Stimulated activated CD4-positive, alpha-beta T cell treated with anti-CD3 and anti-CD28 coated beads, Interleukin-1b, Interleukin-23, amount 100 ng/mL, for 4 hours (primary cell): Measurements from ENCODE around the gene ZNF600.
"Not testable (repeated sequence)": the region's sequence is repeated elsewhere in the genome, so short reads cannot be mapped to it uniquely, and the experiment has no call there.

Source experiments
- DNase-seq, 2 donors: peaks; one replicate each; pipeline ENCODE4 v3.0.0-alpha.2; 2020; ENCODE audit warnings: low read depth in 2 of 2

The ZNF600 gene

GRCh38 chr19:52741951-52742485, 44.6 kb downstream of the ZNF600 start:
- DNase-seq = no peak

GRCh38 chr19:52741371-52741770, 45.2 kb downstream of the ZNF600 start:
- not testable (repeated sequence) for DNase-seq

- no peak for DNase-seq
These were observed 47.0 kb downstream of the ZNF600 start for GRCh38 chr19:52739576-52739975.

DNA sequence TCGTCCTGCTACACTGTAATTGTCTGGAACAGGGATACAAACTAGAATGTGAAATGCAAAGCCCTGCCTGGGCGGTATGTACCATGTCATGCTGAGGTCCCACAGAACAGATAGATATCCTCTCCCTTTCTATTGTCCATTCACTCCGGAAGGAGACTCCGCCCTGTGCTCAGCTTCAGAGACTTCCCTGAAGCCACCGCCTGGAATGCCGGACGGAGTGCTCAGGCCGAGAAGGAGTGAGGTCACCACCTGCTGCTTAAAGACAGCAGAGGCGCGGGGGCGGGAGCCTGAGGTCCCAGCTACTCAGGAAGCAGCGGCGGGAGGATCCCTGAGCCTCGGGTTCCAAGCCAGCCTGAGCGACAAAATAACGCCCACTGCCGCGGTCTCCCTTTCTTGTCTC, 50.9 kb downstream of the ZNF600 start:
- no peak for DNase-seq

DNA sequence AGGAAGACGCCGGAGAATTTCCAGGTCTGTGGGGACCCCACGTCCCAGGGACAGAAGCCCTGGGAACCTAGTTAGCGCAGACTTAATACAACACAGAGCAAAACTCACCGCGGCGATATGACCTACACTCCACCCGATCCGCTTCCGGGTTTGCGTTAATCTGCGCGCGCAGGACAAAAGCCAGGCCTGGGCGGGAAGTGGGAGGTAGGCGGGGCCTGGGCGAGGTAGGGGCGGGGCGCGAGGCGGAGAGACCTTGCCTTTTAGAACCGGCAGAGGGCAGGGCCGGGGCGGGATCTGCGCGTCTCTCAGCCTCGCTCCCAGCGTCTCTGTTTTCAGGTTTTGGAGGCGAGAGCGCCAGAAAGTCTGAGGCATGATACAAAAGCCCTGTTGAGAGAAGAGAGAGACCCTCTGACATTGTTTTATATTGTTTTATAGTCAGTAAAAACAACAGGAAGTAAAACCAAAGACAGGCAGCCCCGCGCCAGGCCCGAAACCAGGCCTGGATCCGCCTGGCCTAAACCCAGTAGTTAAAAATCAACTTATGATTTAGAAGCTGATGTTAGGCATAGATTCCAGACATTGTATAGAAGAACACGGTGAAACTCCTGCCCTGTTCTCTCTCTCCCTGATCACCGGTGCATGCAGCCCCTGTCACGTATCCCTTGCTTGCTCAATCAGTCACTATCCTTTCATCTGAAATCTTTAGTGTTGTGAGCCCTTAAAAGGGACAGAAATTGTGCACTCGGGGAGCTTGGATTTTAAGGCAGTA, 51.5 kb downstream of the ZNF600 start, which contains the start of gene ZNF611:
TSS of gene ZNF611 (minus strand) at position 152 of the 769 bp plus-strand sequence. CDS start 19,150 bp downstream, outside the sequence.
- DNase-seq = peak; percentile 99 to 100

DNA sequence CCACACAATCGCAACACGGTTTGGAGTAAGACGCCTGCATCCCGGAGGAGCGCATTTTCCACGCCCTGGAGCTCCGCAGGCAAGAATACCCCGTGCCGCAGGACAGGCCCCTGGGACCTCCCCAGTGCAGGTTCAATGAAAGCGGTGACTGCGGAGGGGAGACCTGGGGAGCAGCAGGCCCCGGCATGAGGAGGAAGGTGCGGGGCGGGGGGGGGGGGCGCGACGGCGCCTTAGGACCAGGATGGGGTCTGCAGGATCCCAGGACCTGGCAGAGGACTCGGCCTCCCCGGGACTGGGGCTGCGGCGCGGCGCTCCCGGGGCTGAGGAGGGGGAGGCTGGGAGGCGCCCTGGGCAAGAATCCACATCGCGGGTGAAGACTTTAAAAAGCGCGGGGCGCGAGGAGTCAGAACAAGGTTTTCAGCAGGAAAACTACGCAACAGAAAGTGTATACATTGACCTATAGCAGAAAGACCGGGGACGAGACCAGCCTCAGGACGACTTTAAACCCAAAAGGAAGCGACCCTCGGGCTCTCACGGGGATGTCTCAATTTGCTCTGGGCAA, 52.2 kb downstream of the ZNF600 start:
- no peak for DNase-seq

- not testable (repeated sequence) for DNase-seq
These were observed 60.5 kb downstream of the ZNF600 start for GRCh38 chr19:52726051-52726450.

- DNase-seq = no peak
These were observed 61.0 kb downstream of the ZNF600 start for GRCh38 chr19:52725528-52725961.

DNA sequence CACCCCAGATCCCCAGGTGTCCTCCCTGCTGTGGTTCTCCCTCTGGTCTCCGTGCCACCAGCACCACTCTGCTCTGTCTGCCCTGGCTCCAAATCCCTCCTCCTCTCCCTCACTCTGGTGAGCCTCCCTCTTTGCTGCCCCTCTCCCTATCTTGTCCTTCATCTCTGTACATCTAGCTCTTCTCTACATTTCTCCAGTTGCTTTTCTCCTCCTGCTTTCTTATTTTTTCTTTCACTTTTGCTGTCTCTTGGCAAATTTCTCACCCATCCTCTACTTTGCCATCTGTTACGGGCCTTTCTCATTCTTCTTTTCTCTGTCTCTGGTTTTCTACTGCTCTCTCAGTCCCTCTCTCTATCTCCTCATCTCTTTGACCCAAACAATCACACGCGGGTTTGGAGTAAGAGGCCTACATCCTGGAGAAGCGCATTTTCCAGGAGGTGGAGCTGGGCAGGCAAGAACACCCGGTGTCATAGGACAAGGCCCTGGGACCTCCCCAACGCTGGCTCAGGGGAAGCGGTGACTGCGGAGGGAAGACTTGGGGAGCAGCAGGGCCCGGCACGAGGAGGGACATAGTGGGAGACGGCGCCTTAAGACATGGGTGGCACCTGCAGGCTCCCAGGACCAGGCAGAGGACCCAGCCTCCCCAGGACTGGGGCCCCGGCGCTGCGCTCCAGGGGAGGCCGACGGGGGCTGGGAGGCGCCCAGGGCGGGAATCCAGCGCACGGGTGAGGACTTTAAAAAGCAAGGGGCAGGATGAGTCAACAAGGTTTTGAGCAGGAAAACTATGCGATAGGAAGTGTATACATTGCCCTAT, 61.7 kb downstream of the ZNF600 start:
- DNase-seq = no peak

DNA sequence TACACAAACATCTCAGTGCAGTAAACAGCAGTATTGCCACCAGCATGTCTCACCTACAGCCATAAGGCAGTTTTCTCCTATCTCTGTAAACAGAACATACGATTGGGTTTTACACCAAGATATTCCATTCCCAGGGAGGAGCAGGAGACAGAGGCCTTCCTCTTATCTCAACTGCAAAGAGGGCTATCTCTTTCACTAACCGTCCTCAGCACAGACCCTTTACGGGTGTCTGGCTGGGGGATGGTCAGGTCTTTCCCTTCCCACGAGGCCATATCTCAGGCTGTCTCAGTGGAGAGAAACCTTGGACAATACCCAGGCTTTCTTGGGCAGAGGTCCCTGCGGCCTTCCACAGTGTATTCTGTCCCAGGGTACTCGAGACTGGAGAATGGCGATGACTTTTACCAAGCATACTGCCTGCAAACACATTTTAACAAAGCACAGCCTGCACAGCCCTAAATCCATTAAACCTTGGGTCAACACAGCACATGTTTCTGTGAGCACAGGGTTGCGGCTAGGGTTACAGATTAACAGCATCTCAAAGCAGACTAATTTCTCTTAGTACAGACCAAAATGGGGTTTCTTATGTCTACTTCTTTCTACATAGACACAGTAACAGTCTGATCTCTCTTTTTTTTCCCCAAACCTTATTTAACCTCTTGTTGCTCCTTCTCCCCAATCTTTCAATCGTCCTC, 62.5 kb downstream of the ZNF600 start:
- not testable (repeated sequence) for DNase-seq

- DNase-seq = no peak
These were observed 64.3 kb downstream of the ZNF600 start for GRCh38 chr19:52722062-52723003.

DNA sequence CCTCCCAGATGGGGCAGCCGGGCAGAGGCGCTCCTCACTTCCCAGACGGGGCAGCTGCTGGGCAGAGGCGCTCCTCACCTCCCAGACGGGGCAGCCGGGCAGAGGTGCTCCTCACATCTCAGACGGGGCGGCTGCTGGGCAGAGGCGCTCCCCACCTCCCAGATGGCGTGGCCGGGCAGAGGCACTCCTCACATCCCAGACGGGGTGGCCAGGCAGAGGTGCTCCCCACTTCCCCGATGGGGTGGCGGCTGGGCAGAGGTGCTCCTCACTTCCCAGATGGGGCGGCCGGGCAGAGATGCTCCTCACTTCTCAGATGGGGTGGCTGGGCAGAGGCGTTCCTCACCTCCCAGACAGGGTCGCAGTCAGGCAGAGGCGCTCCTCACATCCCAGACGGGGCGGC, 66.0 kb downstream of the ZNF600 start:
- DNase-seq = not testable (repeated sequence)

DNA sequence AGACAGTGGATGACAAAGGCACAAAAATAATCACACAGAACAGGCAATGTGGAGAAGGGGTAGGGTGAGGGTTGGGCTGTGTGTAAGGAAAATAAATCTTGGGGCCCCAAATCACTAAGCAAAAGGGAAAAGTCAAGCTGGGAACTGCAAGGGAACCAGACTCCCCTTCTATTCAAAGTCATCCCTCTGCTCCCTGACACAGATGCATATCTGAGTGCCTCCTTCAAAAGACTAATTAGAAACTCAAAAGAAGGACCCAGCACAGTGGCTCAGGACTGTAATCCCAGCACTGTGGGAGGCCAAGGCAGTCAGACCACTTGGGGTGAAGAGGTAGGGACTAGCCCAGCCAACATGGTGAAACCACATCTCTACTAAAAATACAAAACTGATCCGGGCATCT, 70.1 kb downstream of the ZNF600 start:
- DNase-seq = no peak

GRCh38 chr19:52715902-52716301, 70.7 kb downstream of the ZNF600 start:
- not testable (repeated sequence) for DNase-seq

DNA sequence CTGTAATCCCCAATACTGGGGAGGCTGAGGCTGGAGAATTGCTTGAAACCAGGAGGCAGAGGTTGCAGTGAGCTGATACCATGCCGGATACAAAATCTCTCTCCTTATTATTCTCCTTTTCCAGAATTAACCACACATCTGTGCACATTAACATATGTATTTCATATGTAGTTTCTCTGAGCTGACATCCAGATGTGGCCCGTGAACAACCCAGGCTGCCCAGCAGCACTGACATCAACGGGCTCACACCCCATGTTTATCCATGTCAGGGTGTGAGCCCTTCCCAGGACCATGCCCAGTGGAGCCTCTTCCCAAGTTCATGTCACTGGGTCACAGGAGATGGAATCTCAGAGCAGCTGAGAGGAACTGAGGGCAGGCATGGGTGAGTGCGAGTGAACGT, 71.3 kb downstream of the ZNF600 start:
- not testable (repeated sequence) for DNase-seq
